GM12878 (cell line): ENCODE data around the gene NOP10. TPM values are rescaled to one million over a fixed set of nuclear protein-coding genes. Genes with fewer than 3 reads are reported as not detected.

ENCODE experiments used
- ATAC-seq: fragments of 200-7000 bp; cut with Tn5 transposase; 3 replicates; pipeline ENCODE4 v1.9.1; 2020; ENCODE audit warnings: mild to moderate bottlenecking, moderate library complexity
- BruUV-seq: library from RNA; stranded (reverse); fragments of 400-500 nt; replicated peaks from 2 replicates; lab custom pipeline; 2021; lab: Mats Ljungman, UMichigan
- CTCF ChIA-PET: fragments of 300-600 bp; sonication (Branson Sonifier 250); formaldehyde crosslinking; extraction: SDS; loops from one replicate; lab custom pipeline; 2021; ENCODE audit warnings: inconsistent platforms; lab: Yijun Ruan, JAX
- POLR2A ChIA-PET: fragments of 350-600 bp; formaldehyde crosslinking; extraction: SDS; loops from one replicate; lab custom pipeline; 2021; ENCODE audit warnings: inconsistent platforms; lab: Charles Lee
- RAD21 ChIA-PET: fragments of 300-600 bp; sonication (Branson Sonifier 250); formaldehyde crosslinking; loops from one replicate; lab custom pipeline; 2023; ENCODE audit warnings: antibody characterized with exemption; ENCODE audit not compliant: unreplicated experiment; lab: Charles Lee
- SMC1A ChIA-PET: fragments of 300-600 bp; sonication (Branson Sonifier 250); formaldehyde crosslinking; loops from one replicate; lab custom pipeline; 2023; ENCODE audit not compliant: unreplicated experiment, uncharacterized antibody; lab: Charles Lee
- DNase-seq: peaks from one replicate; pipeline ENCODE4 v3.0.0-alpha.2; 2011; ENCODE audit warnings: low read depth, low spot score
- FAIRE-seq: peaks from 3 replicates; lab custom pipeline; 2011; peaks lifted over from hg19 to GRCh38; lab: Jason Lieb, UNC
- H2AFZ ChIP-seq: 2 replicates; pipeline ENCODE4 v1.6.0; 2011; ENCODE audit warnings: low read depth, low read length, control low read depth; ENCODE audit not compliant: control insufficient read depth
- H3K27ac ChIP-seq: 2 replicates; pipeline ENCODE4 v1.5.1; 2011; ENCODE audit warnings: control low read depth; ENCODE audit not compliant: control insufficient read depth, insufficient read depth
- H3K27me3 ChIP-seq, 2 experiments: replicated peaks in 1 of 2; 2 replicates each; pipeline versions ENCODE4 v1.6.0 to v1.6.1; 2011; ENCODE audit warnings: low read length in 1 of 2; ENCODE audit not compliant: control insufficient read depth in 2 of 2, insufficient read depth in 2 of 2
- H3K36me3 ChIP-seq, 2 experiments: 2 replicates each; pipeline ENCODE4 v1.5.1; 2011; ENCODE audit warnings: low read length in 1 of 2; ENCODE audit not compliant: control insufficient read depth in 2 of 2, insufficient read depth in 2 of 2
- H3K4me1 ChIP-seq: 2 replicates; pipeline ENCODE4 v1.6.1; 2011; ENCODE audit warnings: mild to moderate bottlenecking, low read length, moderate library complexity, mixed read lengths; ENCODE audit not compliant: control insufficient read depth, insufficient read depth
- H3K4me2 ChIP-seq: 2 replicates; pipeline ENCODE4 v1.6.0; 2011; ENCODE audit warnings: control low read depth; ENCODE audit not compliant: control insufficient read depth, insufficient read depth
- H3K4me3 ChIP-seq: fragments of 200-600 bp; sonication (generic); 2 replicates; pipeline ENCODE4 v1.5.1; 2016
- H3K79me2 ChIP-seq: 2 replicates; pipeline ENCODE4 v1.6.0; 2011; ENCODE audit warnings: low read length; ENCODE audit not compliant: control insufficient read depth, insufficient read depth
- H3K9ac ChIP-seq: 2 replicates; pipeline ENCODE4 v1.8.0; 2011; ENCODE audit warnings: low read length, control low read depth, mixed read lengths; ENCODE audit not compliant: control insufficient read depth, insufficient read depth
- H3K9me3 ChIP-seq: replicated peaks from 3 replicates; pipeline ENCODE4 v1.5.1; 2011; ENCODE audit warnings: mild to moderate bottlenecking, low read length; ENCODE audit not compliant: control insufficient read depth, insufficient read depth
- H4K20me1 ChIP-seq: 2 replicates; pipeline ENCODE4 v1.6.0; 2011; ENCODE audit not compliant: control insufficient read depth, insufficient read depth
- CHD1 ChIP-seq: IDR thresholded peaks from 2 replicates; pipeline ENCODE4 v1.6.1; 2012; ENCODE audit warnings: low read depth, low read length, improper control_type of control experiment
- CHD2 ChIP-seq: IDR thresholded peaks from 2 replicates; pipeline ENCODE4 v1.6.1; 2011; ENCODE audit warnings: low read depth, low read length, improper control_type of control experiment, borderline replicate concordance
- DPF2 ChIP-seq: fragments of 450-650 bp; IDR thresholded peaks from 2 replicates; pipeline ENCODE4 v1.6.1; 2017; ENCODE audit warnings: mild to moderate bottlenecking
- IKZF1 ChIP-seq: fragments of 450-650 bp; conservative IDR thresholded peaks from 2 replicates; pipeline ENCODE4 v1.6.1; 2017; ENCODE audit warnings: antibody characterized with exemption, mild to moderate bottlenecking
- IKZF2 ChIP-seq, 2 experiments: fragments of 450-650 bp; IDR thresholded peaks; 2 replicates each; pipeline ENCODE4 v1.6.1; 2017; ENCODE audit warnings: mild to moderate bottlenecking in 2 of 2, moderate library complexity in 2 of 2
- NR2F1 ChIP-seq: fragments of 450-650 bp; conservative IDR thresholded peaks from 2 replicates; pipeline ENCODE4 v1.6.1; 2017; ENCODE audit warnings: mild to moderate bottlenecking
- SPI1 ChIP-seq: IDR thresholded peaks from 2 replicates; pipeline ENCODE4 v1.6.1; 2011; ENCODE audit warnings: low read depth, mild to moderate bottlenecking, low read length, moderate library complexity, borderline replicate concordance; ENCODE audit not compliant: insufficient read depth
- SREBF1 ChIP-seq: IDR thresholded peaks from 2 replicates; pipeline ENCODE4 v1.6.1; 2012; ENCODE audit warnings: mild to moderate bottlenecking, low read length
- WGBS: methylation state at CpG from one replicate; pipeline ENCODE4 v1.1.6; 2016; ENCODE audit warnings: low lambda C conversion rate; ENCODE audit not compliant: insufficient replicate concordance, insufficient coverage; ENCODE audit errors: missing lambda C conversion rate; 5-methylcytosine and 5-hydroxymethylcytosine counted together
- in situ Hi-C: fragments of 300-500 bp; cut with MboI; formaldehyde crosslinking; loops from 9 replicates; pipeline ENCODE4 v1.14.3; 2018; ENCODE audit warnings: mixed read lengths
- intact Hi-C: fragments of 100-400 bp; cut with micrococcal nuclease; formaldehyde crosslinking; loops from one replicate; pipeline ENCODE4 v1.14.2; 2022; ENCODE audit not compliant: unreplicated experiment
- polyA plus RNA-seq, 11 experiments: library from polyadenylated mRNA; depleted of rRNA in 4 of 11; unstranded in 6 of 11; stranded (reverse) in 5 of 11; fragments of >200 nt; fragmentation: Nextera tagmentation in 4 of 11; fragmentation: Illumina TruSeq in 1 of 11; extraction: Ambion mirVana in 4 of 11; extraction: Trizol in 1 of 11; gene quantifications; 1 replicate in 1 of 11; 2 replicates in 10 of 11; pipeline versions ENCODE4 v1.2.1 to v1.2.3, GENCODE V29; 2011 to 2016; ENCODE audit warnings: inconsistent platforms in 2 of 11, missing spikeins in 2 of 11, low read depth in 1 of 11
- total RNA-seq, 4 experiments: library from RNA; depleted of rRNA in 3 of 4; stranded (reverse); fragments of >200 nt in 3 of 4; fragmentation: Illumina TruSeq in 1 of 4; extraction: Trizol in 1 of 4; gene quantifications; 2 replicates each; pipeline versions ENCODE4 v1.2.1 to v1.2.3, GENCODE V29; 2013 to 2021

Gene NOP10
- total and polyA plus RNA-seq, 10 of the 15 experiments (the other 5 are each of a cell fraction or from before 2014, with no cell fraction given), result 225 to 1,778 (median 537) TPM

GRCh38 chr15:34366271-34367065 is 23.5 kb upstream of the NOP10 start:
- peaks cover 0 to 7% of the 10 kb centered on the region in 2 experiments; a peak in 3 of 4 replicates for H3K36me3 ChIP-seq
- H3K4me2 ChIP-seq, result peak overlapping the region; percentile 98
- peak; percentile 58 for ATAC-seq
- CTCF ChIA-PET, result interaction anchor here (0.6 to 4.3 kb wide), 21 partner anchors 23 to 256 kb away, joined by 3 to 66 read pairs (median 7); partner anchors contain the start of genes EMC4, GOLGA8B, KATNBL1 and NOP10
- TF ChIP-seq NR2F1 (0 out of 2 replicates have a peak, but pooled peaks have one; percentile 6), CHD1 (no peak), CHD2 (peak; percentile 51; the same call in 1 of the 2 replicates), IKZF2 (IDR thresholded peaks at IDR 0.05) (peak in 1 of 2 experiments; percentile 25; a peak in 1 of 4 replicates), IKZF1 (0 out of 2 replicates have a peak, but pooled peaks have one; percentile 55), SPI1 (peak; percentile 25; the same call in 1 of the 2 replicates), DPF2 (peak; percentile 40; the same call in 1 of the 2 replicates), SREBF1 (no peak)
- no TSS peak for BruUV-seq
- peak overlapping the region; percentile 51 for H3K27ac ChIP-seq
- POLR2A ChIA-PET, result interaction anchor here (0.8 to 2.6 kb wide), 7 partner anchors 8 to 39 kb away, joined by 3 to 13 read pairs (median 6); partner anchors contain the start of genes NOP10, NUTM1 and SLC12A6
- H3K79me2 ChIP-seq, result peaks cover 27% of the 10 kb centered on the region
- RAD21 ChIA-PET, result interaction anchor here (0.6 to 4.3 kb wide), 22 partner anchors 8 to 256 kb away, joined by 3 to 37 read pairs (median 5); partner anchors contain the start of genes EMC4, KATNBL1, NOP10 and NUTM1
- intact Hi-C loops (loop anchor here (1.0 to 5.0 kb wide), 6 partner anchors 23 to 304 kb away; partner anchors contain the start of genes EMC7, GOLGA8B, NOP10 and NUTM1), in situ Hi-C loops (no loop called here)
- no peaks in the 10 kb centered on the region for H4K20me1 ChIP-seq
- H3K9me3 ChIP-seq, result no peaks in the 10 kb centered on the region
- WGBS, result under 1% methylated on average over 29 of the region's 37 CpGs
- SMC1A ChIA-PET, result interaction anchor here (0.7 to 3.9 kb wide), 17 partner anchors 12 to 267 kb away, joined by 3 to 30 read pairs (median 7); partner anchors contain the start of genes NOP10, NUTM1 and SLC12A6
- peaks cover 34% of the 10 kb centered on the region for H3K4me1 ChIP-seq
- no peaks in the 10 kb centered on the region for H3K27me3 ChIP-seq
- peak overlapping the region; percentile 83 for H3K4me3 ChIP-seq
- peak overlapping the region; percentile 68; the same call in 1 of the 2 replicates for H3K9ac ChIP-seq
- H2AFZ ChIP-seq, result peak overlapping the region; percentile 40
- DNase-seq, result no peak
- FAIRE-seq, result no peak
